ENCODE data around the gene TAS2R50. TPM values are rescaled to one million over a fixed set of nuclear protein-coding genes. Genes with fewer than 3 reads are reported as not detected.

TAS2R50 gene
- total RNA-seq, 4 donors from 2014 or later, result 4.1 to 7.1 (median 4.9) TPM; not detected in 1

- H3K9me3 ChIP-seq, result no peaks in the 10 kb centered on the region
- H3K4me3 ChIP-seq, result no peak overlapping the region
- H3K36me3 ChIP-seq, result no peaks in the 10 kb centered on the region
- in situ Hi-C loops (cut with MboI; ENCODE audit: low pct_ligation_motif_present in 1 of 4, low pct_unique_long_range_greater_than_20kb in 1 of 4, low sequenced_read_pairs in 3 of 4) (no loop called here), intact Hi-C loops (cut with DNase I; ENCODE audit: low total_unique reads) (no loop called here)
- WGBS, 2 donors (ENCODE audit: low coverage in 1 of 2), result 96 to 100% methylated on average over 1 of the region's 1 CpG
- H3K27me3 ChIP-seq, result no peaks in the 10 kb centered on the region
- TF ChIP-seq EP300 (IDR thresholded peaks at IDR 0.05; ENCODE audit: low read depth) (no peak), POLR2A (IDR thresholded peaks at IDR 0.05) (no peak), POLR2AphosphoS5 (IDR thresholded peaks at IDR 0.05) (no peak)
- TF ChIP-seq, protein P1, sequence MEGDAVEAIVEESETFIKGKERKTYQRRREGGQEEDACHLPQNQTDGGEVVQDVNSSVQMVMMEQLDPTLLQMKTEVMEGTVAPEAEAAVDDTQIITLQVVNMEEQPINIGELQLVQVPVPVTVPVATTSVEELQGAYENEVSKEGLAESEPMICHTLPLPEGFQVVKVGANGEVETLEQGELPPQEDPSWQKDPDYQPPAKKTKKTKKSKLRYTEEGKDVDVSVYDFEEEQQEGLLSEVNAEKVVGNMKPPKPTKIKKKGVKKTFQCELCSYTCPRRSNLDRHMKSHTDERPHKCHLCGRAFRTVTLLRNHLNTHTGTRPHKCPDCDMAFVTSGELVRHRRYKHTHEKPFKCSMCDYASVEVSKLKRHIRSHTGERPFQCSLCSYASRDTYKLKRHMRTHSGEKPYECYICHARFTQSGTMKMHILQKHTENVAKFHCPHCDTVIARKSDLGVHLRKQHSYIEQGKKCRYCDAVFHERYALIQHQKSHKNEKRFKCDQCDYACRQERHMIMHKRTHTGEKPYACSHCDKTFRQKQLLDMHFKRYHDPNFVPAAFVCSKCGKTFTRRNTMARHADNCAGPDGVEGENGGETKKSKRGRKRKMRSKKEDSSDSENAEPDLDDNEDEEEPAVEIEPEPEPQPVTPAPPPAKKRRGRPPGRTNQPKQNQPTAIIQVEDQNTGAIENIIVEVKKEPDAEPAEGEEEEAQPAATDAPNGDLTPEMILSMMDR (IDR thresholded peaks at IDR 0.05), result no peak
- no peak for DNase-seq
- no peak overlapping the region for H3K27ac ChIP-seq
- H3K4me1 ChIP-seq, result no peaks in the 10 kb centered on the region
Measured at GRCh38 chr12:11007608-11008007, 20.9 kb upstream of the TAS2R50 start.

GRCh38 chr12:10998204-10998603, 11.5 kb upstream of the TAS2R50 start, which contains the start of gene TAS2R20:
Gene TAS2R20 (minus strand): TSS chr12:10998304. CDS start chr12:10997875, 429 bp downstream.
- no peak for DNase-seq
- H3K36me3 ChIP-seq, result no peaks in the 10 kb centered on the region
- in situ Hi-C loops (cut with MboI; ENCODE audit: low pct_ligation_motif_present in 1 of 4, low pct_unique_long_range_greater_than_20kb in 1 of 4, low sequenced_read_pairs in 3 of 4), result no loop called here
- H3K27ac ChIP-seq, result no peak within 1 kb of the TSS
- TF ChIP-seq EP300 (IDR thresholded peaks at IDR 0.05; ENCODE audit: low read depth) (no peak), POLR2AphosphoS5 (IDR thresholded peaks at IDR 0.05) (no peak), POLR2A (IDR thresholded peaks at IDR 0.05) (no peak)
- TF ChIP-seq, protein P1 (IDR thresholded peaks at IDR 0.05), result no peak
- no peaks in the 10 kb centered on the region for H3K4me1 ChIP-seq
- intact Hi-C loops (cut with DNase I; ENCODE audit: low total_unique reads), result no loop called here
- H3K4me3 ChIP-seq, result no peak within 1 kb of the TSS
- H3K9me3 ChIP-seq, result no peaks in the 10 kb centered on the region
- no peaks in the 10 kb centered on the region for H3K27me3 ChIP-seq

- Histone ChIP-seq H3K4me3 (no peak overlapping the region), H3K27me3 (no peaks in the 10 kb centered on the region), H3K4me1 (no peaks in the 10 kb centered on the region), H3K36me3 (no peaks in the 10 kb centered on the region), H3K9me3 (peaks cover 0 to 4% of the 10 kb centered on the region in 2 donors), H3K27ac (no peak overlapping the region)
- no peak for TF ChIP-seq POLR2AphosphoS5 (IDR thresholded peaks at IDR 0.05)
- TF ChIP-seq, protein P1 (IDR thresholded peaks at IDR 0.05), result no peak
- TF ChIP-seq POLR2A (IDR thresholded peaks at IDR 0.05), result no peak
- no peak for TF ChIP-seq EP300 (IDR thresholded peaks at IDR 0.05; ENCODE audit: low read depth)
- in situ Hi-C loops (cut with MboI; ENCODE audit: low pct_ligation_motif_present in 1 of 4, low pct_unique_long_range_greater_than_20kb in 1 of 4, low sequenced_read_pairs in 3 of 4), result no loop called here
- intact Hi-C loops (cut with DNase I; ENCODE audit: low total_unique reads), result no loop called here
- 64 to 95% methylated on average over 1 to 3 of the region's 3 CpGs for WGBS, 2 donors (ENCODE audit: low coverage in 1 of 2)
- no peak for DNase-seq
Measured at GRCh38 chr12:10994307-10994706, 7.6 kb upstream of the TAS2R50 start.

- Histone ChIP-seq H3K27me3 (no peaks in the 10 kb centered on the region), H3K9me3 (peaks cover 0 to 4% of the 10 kb centered on the region in 2 donors), H3K36me3 (no peaks in the 10 kb centered on the region), H3K27ac (no peak overlapping the region), H3K4me3 (no peak overlapping the region), H3K4me1 (no peaks in the 10 kb centered on the region)
- no peak for DNase-seq
- intact Hi-C loops (cut with DNase I; ENCODE audit: low total_unique reads) (no loop called here), in situ Hi-C loops (cut with MboI; ENCODE audit: low pct_ligation_motif_present in 1 of 4, low pct_unique_long_range_greater_than_20kb in 1 of 4, low sequenced_read_pairs in 3 of 4) (no loop called here)
- 88 to 100% methylated on average over 2 of the region's 2 CpGs for WGBS, 2 donors (ENCODE audit: low coverage in 1 of 2)
- no peak for TF ChIP-seq POLR2A (IDR thresholded peaks at IDR 0.05)
- TF ChIP-seq EP300 (IDR thresholded peaks at IDR 0.05; ENCODE audit: low read depth), result no peak
- TF ChIP-seq, protein P1 (IDR thresholded peaks at IDR 0.05), result no peak
- no peak for TF ChIP-seq POLR2AphosphoS5 (IDR thresholded peaks at IDR 0.05)
Measured at GRCh38 chr12:10989107-10989506, 2.4 kb upstream of the TAS2R50 start.
